NCI-H2171 treated with DMSO at 0.1 percent for 48 hours (cell line): ENCODE measurements around the gene ATG3.
"Not testable (repeated sequence)": the region's sequence is repeated elsewhere in the genome, so short reads cannot be mapped to it uniquely, and the experiment has no call there.

Experiments used
- DNase-seq: peaks from one replicate; lab custom pipeline; 2025; lab: John Stamatoyannopoulos, UW

Gene ATG3

DNA sequence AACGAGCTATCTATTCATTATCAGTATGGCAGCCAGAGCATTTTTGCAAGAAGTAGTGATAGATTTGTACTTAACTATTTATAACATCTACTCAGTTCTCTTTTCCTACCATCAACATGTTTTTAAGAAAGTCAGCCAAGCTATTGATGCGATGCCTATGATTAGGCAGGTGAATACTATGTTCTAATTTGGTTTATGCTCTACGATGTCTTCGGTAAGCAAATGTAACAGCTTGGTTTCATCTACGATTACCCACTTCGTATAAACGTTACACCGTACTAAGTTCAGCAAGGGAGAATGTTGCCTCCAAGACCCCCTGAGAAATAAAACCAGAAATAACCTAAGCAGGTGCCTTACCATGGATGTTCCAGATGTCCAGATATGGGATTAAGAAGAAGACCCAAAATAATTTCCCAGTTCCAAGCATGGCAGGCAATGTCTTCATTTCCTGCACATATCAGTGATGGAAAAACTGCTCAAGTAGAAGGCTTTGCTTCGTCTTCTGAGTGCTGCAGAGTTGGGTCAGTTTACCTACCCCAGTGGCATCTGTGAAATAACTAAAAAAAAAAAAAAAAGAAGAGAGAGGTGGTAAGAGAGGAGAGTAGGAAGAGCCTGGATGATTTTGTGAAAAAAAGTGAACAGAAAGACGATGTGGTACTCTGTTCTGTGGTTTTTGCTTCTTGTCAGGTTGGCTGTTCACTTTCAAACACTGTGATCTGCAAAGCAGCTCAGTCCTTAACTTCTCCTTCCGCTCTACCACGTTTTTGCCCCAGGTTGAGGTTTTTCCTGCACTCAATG, 62.6 kb downstream of the ATG3 start, which contains the start of gene BTLA:
TSS of gene BTLA (minus strand) at position 559 of the 798 bp plus-strand sequence. CDS start at position 445, 114 bp downstream.
- DNase-seq, result no peak

DNA sequence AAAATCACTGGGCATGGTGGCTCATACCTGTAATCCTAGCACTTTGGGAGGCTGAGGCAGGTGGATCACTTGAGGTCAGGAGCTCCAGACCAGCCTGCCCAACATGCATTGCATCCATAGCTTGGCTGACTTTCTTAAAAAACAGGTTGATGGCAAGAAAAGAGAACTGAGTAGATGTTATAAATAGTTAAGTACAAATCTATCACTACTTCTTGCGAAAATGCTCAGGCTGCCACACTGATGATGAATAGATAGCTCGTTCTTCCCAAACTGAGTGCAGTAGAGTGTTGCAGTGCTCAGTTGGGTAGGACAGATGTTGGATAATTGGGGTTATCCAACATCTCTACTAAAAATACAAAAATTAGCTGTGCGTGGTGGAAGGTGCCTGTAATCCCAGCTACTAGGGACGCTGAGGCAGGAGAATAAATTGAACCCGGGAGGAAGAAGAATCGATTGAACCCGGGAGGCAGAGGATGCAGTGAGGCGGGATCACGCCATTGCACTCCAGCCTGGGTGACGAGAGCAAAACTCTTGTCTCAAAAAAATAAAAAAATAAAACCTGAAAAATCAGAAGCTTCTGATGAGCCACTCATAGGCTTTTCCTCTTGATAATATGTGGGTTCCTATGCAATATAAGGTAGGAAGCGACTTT, 63.7 kb downstream of the ATG3 start:
- no peak for DNase-seq

GRCh38 chr3:112496366-112497067, 65.2 kb downstream of the ATG3 start:
- no peak for DNase-seq

GRCh38 chr3:112494448-112494767, 67.4 kb downstream of the ATG3 start:
- not testable (repeated sequence) for DNase-seq

- DNase-seq, result no peak
Observed at GRCh38 chr3:112492124-112492523, 69.6 kb downstream of the ATG3 start.

GRCh38 chr3:112491373-112491772, 70.4 kb downstream of the ATG3 start:
- DNase-seq, result no peak

DNA sequence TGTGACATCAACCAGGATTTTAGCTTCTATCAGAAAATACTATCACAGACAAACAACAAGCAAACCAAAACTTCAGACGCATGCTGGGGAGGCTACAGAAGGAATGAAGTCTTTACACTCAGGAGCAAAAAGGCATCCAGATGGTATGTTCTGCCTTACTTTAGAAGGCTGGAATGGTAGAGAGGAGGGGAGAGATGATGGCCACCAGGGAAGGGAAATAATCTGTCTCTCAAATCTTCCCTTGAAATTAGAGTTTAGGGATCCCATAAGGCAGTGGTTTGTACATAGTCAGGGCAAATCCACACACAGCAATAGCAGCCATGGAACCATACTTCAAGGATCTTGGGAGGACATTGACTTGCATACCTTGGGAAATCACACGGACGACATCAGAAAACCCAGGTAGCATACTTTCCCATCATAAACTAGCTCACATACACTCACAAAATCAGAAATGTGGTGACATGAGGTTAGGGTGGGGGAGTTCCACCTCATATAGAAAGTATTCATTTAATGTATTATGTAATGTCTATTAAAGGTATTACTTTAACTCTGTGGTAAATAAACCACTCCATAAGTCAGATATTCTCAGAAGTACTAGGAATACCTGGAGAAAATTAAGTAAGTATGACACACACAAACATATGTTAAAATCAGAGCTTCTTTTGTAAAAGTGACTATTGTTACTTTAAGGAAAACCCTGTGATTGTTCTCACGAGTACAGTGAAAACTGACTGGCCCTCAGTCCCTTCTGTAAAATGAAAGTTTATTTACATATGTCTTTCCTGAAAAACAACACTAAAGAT, 71.9 kb downstream of the ATG3 start:
- DNase-seq, result no peak

- no peak for DNase-seq
Observed at GRCh38 chr3:112486811-112487505, 74.8 kb downstream of the ATG3 start.

- DNase-seq, result no peak
Observed at GRCh38 chr3:112484352-112484751, 77.4 kb downstream of the ATG3 start.

GRCh38 chr3:112482675-112483074, 79.1 kb downstream of the ATG3 start:
- no peak for DNase-seq
